Kidney epithelial cell (primary cell): ENCODE results near the gene MFAP2. TPM values are rescaled to one million over a fixed set of nuclear protein-coding genes. Genes with fewer than 3 reads are reported as not detected.

Experiments used
- DNase-seq: peaks from one replicate; pipeline ENCODE4 v3.0.0-alpha.2; 2010; ENCODE audit warnings: low read depth
- H3K27me3 ChIP-seq: 2 replicates; pipeline ENCODE4 v1.6.0; 2011; ENCODE audit warnings: low read length; ENCODE audit not compliant: control insufficient read depth, insufficient read depth
- H3K36me3 ChIP-seq: 2 replicates; pipeline ENCODE4 v1.5.1; 2011; ENCODE audit warnings: low read length; ENCODE audit not compliant: control insufficient read depth, insufficient read depth
- H3K4me3 ChIP-seq: 2 replicates; pipeline ENCODE4 v1.5.1; 2011; ENCODE audit warnings: low read depth, mild to moderate bottlenecking, control low read depth, low read length
- total RNA-seq: library from RNA; depleted of rRNA; stranded (reverse); fragments of >200 nt; gene quantifications from 2 replicates; pipeline ENCODE4 v1.2.3, GENCODE V29; 2015
- TF ChIP-seq, protein P1 (sequence below): IDR thresholded peaks from 2 replicates; pipeline ENCODE4 v1.5.1; 2011; ENCODE audit warnings: mild to moderate bottlenecking, moderate library complexity, low read length, control low read depth, inconsistent platforms; ENCODE audit not compliant: insufficient read depth, poor library complexity, severe bottlenecking

MFAP2 gene
- total RNA-seq, 1 donor from 2014 or later = 58.2 TPM

DNA sequence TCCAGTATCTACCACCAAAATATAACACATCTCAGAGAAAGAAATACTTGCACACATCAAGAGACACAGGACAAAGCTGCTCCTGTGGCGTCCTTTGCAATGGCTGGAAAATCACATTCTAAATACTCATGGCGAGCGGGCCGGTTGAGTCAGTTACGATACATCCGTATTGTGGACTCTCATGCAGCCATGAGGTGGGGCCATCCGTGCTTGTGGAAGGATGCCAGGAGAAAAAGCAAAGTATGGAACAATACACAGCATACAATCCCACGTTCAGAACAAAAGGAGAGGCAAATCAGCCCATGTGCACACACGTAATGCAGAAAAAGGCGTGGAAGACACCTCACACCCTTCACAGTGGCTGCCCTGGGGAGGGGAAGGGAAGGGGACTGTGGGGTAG is 18.2 kb upstream of the MFAP2 start:
- H3K4me3 ChIP-seq = no peak overlapping the region
- H3K36me3 ChIP-seq = peaks cover 2% of the 10 kb centered on the region
- DNase-seq = no peak
- no peaks in the 10 kb centered on the region for H3K27me3 ChIP-seq
- TF ChIP-seq, protein P1, sequence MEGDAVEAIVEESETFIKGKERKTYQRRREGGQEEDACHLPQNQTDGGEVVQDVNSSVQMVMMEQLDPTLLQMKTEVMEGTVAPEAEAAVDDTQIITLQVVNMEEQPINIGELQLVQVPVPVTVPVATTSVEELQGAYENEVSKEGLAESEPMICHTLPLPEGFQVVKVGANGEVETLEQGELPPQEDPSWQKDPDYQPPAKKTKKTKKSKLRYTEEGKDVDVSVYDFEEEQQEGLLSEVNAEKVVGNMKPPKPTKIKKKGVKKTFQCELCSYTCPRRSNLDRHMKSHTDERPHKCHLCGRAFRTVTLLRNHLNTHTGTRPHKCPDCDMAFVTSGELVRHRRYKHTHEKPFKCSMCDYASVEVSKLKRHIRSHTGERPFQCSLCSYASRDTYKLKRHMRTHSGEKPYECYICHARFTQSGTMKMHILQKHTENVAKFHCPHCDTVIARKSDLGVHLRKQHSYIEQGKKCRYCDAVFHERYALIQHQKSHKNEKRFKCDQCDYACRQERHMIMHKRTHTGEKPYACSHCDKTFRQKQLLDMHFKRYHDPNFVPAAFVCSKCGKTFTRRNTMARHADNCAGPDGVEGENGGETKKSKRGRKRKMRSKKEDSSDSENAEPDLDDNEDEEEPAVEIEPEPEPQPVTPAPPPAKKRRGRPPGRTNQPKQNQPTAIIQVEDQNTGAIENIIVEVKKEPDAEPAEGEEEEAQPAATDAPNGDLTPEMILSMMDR = no peak

- peaks cover under 1% of the 10 kb centered on the region for H3K36me3 ChIP-seq
- no peak overlapping the region for H3K4me3 ChIP-seq
- TF ChIP-seq, protein P1 = no peak
Measured at GRCh38 chr1:16996845-16997244, 16.4 kb upstream of the MFAP2 start.

GRCh38 chr1:16993521-16994038 is 13.2 kb upstream of the MFAP2 start:
- DNase-seq = no peak
- H3K36me3 ChIP-seq = no peaks in the 10 kb centered on the region
- TF ChIP-seq, protein P1 = no peak
- no peaks in the 10 kb centered on the region for H3K27me3 ChIP-seq
- no peak overlapping the region for H3K4me3 ChIP-seq

More at GRCh38 chr1:16996845-16997244, 16.4 kb upstream of the MFAP2 start:
- DNase-seq = no peak
- no peaks in the 10 kb centered on the region for H3K27me3 ChIP-seq

GRCh38 chr1:16992675-16993074 is 12.3 kb upstream of the MFAP2 start:
- DNase-seq = no peak
- Histone ChIP-seq H3K36me3 (peaks cover 3% of the 10 kb centered on the region), H3K27me3 (no peaks in the 10 kb centered on the region), H3K4me3 (no peak overlapping the region)
- TF ChIP-seq, protein P1 = no peak

DNA sequence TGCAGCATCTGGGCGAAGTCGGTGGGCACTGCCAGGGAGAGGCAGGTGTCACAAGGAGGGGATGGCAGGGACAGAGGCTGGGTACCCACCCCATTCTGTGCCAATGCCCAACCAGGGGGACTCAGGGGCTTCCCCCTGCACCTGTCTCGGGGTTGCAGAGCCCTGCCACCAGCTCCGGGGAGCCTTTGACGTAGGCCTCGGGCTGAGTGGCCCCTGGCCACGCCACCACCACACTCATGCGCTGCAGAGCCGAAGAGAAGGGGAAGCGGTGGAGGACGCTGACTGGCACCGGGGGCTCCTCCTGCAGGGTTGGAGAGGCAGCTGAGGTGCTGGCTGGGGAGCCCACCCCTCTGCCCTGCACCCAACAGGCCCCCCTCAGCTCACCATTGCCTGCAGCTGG is 11.7 kb upstream of the MFAP2 start:
- H3K36me3 ChIP-seq = peaks cover 3% of the 10 kb centered on the region
- TF ChIP-seq, protein P1 = no peak

DNA sequence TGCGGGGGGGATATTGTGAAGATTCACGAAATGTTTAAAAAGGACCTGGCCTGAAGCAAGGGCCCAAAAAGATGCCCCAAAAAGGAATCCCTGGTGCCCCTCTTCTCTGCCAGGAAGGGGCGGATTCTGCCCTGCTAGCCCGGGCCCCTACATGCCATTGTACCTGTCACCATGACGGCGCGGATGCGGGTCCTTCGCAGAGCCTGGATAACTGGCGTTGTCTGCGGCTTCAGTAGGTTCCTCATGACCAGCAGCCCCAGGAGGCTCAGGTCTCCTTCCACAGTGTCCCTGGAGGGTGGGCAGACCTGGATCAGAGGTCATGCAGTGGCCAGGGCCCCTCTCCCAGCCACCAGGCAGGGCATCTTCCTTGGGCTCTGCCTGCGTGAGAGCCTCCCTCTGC is 11.2 kb upstream of the MFAP2 start:
- TF ChIP-seq, protein P1 = no peak
- peaks cover 3% of the 10 kb centered on the region for H3K36me3 ChIP-seq

More for the DNA sequence above, 11.7 kb upstream of the MFAP2 start:
- H3K27me3 ChIP-seq = no peaks in the 10 kb centered on the region
- no peak overlapping the region for H3K4me3 ChIP-seq
- no peak for DNase-seq

More for the DNA sequence above, 11.2 kb upstream of the MFAP2 start:
- Histone ChIP-seq H3K27me3 (no peaks in the 10 kb centered on the region), H3K4me3 (no peak overlapping the region)
- DNase-seq = no peak
